GM18499 (cell line): ENCODE data around the gene GNAT2.

ENCODE experiments used
- ATAC-seq: cut with Tn5 transposase; IDR thresholded peaks from one replicate; pipeline ENCODE4 v1.9.1; 2021; ENCODE audit warnings: moderate number of reproducible peaks; ENCODE audit not compliant: insufficient read depth, unreplicated experiment

GNAT2 gene

DNA sequence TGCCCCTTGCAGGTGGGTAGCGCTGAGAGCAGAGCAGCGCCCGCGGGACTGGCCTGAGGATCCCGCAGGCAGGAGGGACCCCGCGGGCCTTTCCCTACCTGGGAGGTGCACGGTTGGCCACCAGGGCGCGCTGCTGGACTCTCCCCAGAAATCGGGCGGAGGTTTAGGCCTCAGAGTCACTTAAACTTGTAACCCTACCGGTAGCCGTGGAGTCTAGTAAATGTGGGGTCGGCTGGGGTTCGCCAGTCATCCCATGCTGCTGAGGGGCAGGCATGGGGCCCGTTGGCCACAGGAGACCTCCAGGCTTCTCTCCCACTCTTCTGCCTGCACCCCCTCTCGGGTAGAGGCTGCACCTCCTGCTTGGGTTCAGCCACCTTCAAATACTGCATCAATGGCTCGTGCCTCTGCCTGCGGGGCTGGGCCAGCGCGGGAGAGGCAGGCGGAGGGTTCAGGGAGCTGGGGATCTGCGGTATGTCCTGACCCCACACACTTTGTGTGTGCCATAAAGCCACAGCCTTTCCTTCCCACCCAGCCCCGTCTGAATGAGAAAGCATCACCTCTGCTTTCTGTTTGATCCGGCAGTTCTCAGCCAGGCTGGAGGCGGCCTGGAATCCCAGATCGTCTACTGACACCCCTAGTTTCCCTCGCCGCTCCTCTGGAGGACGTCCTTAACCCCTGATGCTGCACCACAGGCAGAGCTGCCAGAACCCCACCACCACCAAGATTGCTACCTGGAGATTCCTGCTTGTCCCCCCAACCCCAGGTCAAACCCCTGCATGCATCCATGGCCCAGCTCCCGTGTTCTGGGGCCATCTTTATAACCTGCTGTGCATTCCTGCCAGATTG lies 24.2 kb upstream of the GNAT2 start:
- no peak for ATAC-seq

DNA sequence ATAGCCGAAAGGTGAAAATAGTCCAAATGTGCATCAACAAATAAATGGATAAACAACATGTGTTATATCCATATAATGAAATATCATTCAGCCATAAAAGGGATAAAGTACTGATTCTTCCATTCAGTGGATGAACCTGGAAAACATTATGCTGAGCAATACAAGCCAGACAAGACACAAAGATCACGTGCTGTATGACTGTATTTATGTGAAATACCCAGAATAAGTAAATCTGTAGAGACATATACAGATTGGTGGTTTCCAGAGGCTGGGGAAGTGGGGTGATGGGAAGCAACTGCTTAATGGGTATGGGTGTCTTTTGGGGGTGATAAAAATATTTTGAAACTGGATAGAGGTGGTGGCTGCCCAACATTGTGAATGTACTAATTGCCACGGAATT lies 23.2 kb upstream of the GNAT2 start:
- no peak for ATAC-seq

DNA sequence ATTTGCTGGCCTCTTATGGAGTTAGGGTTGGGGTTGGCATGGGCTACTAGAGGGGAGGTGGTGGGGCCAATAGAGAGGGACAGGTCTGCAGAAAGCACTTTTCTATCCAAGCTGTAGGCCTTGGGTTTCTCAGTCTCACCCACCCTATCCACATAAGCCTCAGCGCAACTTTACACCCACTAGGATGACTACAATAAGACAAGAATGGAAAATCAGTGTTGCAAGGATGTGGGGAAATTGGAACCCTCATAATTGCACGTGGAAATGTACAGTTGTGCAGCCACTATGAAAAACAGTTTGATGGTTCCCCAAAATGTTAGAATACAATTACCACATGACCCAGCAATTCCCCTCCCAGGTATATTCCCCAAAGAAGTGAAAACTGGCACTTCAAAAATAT lies 22.4 kb upstream of the GNAT2 start:
- ATAC-seq, result no peak

DNA sequence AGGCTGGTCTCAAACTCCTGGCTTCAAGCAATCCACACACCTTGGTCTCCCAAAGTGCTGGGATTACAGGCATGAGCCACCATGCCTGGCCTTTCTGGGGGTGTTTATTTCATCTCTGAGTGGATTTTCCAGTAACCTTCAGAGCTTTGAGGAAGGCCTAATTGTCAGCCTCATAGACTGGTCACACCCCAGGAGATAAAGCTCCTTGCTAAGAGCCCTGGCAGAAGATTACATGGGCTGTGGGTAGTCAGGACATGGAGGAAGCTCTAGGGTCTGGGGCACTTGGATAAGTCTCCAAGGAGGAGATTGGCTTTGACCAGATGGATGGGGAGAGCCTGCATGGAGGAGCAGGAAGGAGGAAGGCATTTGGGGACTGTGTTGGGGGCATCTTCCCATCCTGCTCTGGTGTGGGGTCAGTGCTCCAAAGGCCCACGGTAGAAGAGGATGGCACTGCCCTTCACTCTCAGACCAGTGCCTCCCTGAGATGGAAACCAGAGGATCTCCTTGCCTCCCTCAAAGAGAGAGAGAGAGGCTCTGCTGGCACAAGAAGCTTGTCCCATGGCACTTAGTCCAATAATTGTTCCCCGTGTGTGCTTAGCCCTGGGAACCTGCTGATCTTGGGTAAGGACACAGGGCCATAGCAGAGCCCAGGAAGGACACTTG lies 21.8 kb upstream of the GNAT2 start:
- no peak for ATAC-seq

GRCh38 chr1:109640285-109640865 lies 21.0 kb upstream of the GNAT2 start:
- no peak for ATAC-seq

DNA sequence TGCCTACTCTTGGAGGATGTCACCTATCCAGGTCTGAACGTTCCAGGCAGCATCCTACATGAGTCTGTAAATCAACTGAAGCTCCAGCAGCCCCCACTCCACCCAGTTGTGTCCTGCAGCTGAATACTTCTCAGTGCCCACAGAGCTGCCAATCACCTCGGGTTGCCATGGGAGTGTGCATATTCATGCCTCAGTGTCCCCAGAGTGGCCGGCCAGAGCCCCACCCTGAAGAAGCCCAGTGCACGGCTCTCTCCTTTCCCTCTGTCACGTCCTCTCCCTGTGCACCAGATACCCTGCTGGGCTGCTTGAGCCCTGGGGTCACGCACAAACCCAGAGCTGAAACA lies 20.4 kb upstream of the GNAT2 start:
- no peak for ATAC-seq

- no peak for ATAC-seq
Observed at GRCh38 chr1:109639063-109639840, 19.8 kb upstream of the GNAT2 start.

- no peak for ATAC-seq
Observed at GRCh38 chr1:109637446-109637845, 18.0 kb upstream of the GNAT2 start.

DNA sequence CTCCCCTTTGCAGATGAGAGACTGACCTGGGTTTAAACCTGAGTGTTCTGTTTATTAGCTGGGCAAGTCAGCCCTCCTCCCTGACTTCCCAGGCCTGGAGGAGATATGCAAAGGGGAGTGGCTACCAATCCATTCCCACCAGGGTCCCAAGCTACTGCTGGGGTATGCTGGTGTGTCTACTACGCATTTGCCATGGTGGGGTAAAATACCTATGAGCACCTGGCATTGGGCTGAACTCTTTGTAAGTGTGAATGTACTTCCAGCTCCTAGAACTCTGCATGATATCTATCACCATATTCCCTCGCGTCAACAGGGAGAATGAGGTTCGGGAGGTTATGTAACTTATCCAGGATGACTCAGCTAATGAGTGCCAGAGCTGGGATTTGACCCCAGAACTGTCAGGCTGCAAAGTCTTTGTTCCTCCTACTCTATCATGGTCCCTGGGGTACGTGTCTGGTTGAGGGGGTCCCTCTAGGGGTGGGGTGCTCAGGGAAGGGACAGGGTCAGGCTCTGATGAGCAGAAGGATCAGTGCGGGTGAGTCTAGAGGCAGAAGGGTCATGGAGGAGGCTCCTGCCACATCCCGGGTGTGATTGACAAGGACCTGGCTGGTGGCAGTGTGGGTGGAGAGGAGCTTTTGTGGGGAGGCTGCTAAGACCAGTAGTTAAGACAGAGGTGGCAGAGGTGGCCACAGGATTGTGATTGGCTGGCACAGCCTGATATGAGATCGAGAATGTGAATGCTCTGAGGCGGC lies 17.0 kb upstream of the GNAT2 start:
- ATAC-seq, result no peak

DNA sequence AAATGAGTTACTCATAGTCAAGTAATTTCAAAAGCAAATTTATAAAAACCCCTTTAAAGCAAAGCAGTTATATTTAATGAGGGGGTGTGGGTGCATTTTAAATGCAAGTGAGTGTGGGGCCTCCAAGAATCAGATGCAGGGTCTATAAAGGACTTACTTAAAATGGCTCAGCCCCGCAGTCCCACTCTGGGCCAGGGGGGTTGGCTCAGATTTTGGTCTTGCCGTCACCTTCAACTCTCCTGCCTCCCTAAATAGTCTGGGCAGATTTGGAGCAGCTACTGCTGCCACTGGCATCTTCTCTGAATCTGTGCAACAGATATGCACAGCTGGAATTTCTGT lies 16.4 kb upstream of the GNAT2 start:
- no peak for ATAC-seq

GRCh38 chr1:109634771-109635750 lies 15.6 kb upstream of the GNAT2 start:
- no peak for ATAC-seq

DNA sequence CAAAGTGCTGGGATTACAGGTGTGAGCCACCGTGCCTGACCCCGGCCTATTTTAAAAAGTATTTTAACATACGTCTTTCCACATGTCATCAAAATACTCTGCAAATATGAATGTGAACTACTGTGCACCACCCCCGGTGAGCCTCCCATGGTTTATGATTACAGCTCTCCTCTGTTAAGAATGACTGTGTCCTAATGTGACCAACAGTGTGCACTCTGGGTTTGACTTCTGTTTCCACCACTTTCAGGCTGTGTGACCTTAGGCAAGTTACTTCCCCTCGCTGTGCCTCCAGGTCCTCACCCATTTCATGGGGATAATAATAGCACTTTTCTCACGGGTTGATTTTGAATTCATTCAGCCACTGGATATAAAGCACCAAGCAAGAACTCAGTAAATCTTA lies 14.9 kb upstream of the GNAT2 start:
- ATAC-seq, result no peak

- no peak for ATAC-seq
Observed at GRCh38 chr1:109632671-109633346, 13.4 kb upstream of the GNAT2 start.

DNA sequence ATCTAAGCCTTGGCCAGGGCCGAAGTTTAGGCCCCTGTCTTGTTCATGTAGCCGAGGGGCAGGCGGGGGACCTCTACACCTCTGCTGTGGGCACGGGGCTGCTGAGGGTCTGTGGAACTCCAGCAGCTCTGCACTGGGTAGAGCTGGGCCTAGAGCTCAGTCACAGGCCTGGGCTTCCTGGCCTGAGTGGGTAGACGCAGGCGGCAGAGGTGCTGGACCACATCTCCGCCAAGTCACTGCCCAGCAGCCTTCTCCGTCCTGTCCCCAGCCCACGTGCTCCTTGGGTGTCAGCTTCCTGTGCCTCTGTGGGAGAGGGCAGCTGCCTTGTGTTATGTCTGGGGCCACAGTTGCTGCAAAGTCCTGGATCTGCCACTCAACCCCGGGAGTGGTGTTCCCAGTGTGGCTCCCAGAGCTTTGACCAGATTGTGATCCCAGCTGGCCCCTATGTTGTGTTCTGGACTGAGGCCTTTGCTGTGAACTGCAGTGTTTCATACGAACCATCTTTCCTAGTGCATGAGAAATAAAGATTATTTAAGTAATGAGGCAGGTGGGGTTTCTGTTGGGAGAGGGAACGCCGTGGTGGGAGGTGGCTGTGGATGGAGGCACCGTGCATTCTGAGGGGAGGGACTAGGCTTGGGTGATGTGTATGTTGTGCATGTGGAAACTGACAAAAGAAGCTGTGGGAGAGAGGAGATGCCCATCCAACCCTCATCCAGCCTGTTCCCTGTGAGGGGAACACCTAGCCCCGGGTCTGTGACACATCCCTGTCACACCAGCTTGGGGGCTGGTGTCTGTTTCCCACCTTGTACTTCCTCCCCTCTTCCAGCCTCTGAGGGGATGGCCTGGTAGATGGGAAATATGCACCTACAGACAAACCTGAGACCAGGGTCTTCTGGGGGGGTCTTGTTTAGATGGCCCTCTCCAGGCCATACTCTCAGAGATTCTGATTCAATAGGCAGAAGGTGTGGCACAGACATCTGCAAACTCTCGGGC lies 12.4 kb upstream of the GNAT2 start:
- ATAC-seq, result no peak

DNA sequence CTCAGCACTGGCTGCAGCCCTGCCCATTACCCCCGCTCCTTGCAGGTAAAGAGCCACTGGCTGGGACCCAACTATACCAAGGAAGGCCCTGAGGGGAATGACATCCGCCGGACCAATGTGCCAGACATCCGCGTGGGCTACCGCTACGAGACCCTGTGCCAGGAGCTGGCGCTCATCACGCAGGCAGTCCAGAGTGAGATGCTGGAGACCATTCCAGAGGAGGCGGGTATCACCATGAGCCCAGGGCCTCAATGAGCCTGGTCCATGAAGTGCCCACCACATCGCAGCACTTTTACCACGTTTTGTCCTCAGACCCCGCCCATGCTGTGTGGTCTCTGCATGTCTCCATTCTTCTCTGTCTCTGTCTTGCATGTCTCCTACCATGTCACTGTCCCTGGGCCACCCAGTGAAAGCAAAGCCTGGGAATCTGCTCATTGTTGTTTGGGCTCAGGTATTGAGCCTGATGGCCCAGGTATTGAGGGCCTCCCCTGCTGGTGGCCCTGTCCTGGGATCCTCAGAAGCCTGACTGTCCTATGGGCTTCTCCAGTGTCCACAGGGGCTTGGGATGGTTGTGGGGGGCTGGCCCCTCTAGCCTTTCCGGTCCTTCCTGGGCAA lies 11.6 kb upstream of the GNAT2 start:
- no peak for ATAC-seq

DNA sequence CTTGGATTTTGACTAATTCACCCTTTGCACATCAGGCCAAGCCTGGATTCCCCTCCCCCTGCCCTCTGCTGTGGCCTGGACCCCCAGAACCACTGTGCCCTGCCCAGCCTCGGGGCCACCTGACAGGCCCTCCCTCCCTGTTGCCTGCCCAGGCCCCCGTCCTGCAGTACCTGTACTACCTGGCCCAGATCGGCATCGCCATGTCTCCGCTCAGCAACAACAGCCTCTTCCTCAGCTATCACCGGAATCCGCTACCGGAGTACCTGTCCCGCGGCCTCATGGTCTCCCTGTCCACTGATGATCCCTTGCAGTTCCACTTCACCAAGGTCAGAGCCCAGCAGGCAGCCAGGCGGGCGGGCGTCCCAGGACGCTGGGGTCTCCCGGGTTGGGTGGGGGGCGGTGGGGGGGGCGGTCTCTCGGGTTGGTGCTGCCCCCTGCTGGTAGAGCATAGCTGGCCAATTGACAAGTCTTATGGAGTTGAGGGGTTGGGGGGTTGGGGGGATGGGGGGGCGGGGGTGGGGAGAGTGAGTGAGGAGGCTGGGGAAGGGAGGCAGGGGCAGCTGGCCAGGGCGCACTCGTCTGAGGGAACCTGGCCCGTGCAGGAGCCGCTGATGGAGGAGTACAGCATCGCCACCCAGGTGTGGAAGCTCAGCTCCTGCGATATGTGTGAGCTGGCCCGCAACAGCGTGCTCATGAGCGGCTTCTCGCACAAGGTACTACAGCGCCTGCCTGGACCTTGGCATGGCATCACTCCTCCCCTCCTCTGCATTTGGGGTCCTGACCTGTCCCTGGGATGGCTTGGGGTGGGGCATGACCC lies 10.9 kb upstream of the GNAT2 start:
- no peak for ATAC-seq
